Measurements from ENCODE around the gene BAIAP2L1. TPM values are rescaled to one million over a fixed set of nuclear protein-coding genes. Genes with fewer than 3 reads are reported as not detected.

BAIAP2L1 gene
- total and polyA plus RNA-seq, 7 donors, result 0.80 to 3.0 (median 1.2) TPM

DNA sequence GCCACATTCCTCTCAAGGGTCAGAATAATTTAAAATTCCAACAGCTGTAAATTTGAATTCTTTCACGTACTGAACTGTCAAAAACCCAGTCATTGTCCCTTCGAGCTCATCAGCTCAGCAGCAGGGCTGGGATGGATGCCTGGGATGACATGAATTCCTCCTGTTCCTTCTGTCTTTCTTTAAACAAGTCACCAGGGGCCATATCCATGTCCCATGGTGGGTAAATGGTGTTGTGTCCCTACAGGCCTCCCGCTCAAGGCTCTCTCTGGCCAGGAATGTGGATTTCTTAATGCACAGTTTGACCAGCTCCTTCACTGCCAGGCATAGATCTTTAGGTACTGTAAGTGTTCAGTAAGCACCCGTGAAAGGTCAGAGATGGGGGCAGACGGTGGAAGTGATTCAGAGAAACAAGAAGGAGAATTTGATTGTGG is 135.0 kb downstream of the BAIAP2L1 start:
- WGBS, 3 donors, result 80 to 87% (median 82%) methylated on average over 5 of the region's 5 CpGs
- TF ChIP-seq, protein P1, sequence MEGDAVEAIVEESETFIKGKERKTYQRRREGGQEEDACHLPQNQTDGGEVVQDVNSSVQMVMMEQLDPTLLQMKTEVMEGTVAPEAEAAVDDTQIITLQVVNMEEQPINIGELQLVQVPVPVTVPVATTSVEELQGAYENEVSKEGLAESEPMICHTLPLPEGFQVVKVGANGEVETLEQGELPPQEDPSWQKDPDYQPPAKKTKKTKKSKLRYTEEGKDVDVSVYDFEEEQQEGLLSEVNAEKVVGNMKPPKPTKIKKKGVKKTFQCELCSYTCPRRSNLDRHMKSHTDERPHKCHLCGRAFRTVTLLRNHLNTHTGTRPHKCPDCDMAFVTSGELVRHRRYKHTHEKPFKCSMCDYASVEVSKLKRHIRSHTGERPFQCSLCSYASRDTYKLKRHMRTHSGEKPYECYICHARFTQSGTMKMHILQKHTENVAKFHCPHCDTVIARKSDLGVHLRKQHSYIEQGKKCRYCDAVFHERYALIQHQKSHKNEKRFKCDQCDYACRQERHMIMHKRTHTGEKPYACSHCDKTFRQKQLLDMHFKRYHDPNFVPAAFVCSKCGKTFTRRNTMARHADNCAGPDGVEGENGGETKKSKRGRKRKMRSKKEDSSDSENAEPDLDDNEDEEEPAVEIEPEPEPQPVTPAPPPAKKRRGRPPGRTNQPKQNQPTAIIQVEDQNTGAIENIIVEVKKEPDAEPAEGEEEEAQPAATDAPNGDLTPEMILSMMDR (IDR thresholded peaks at IDR 0.05), result no peak
- DNase-seq, result no peak

GRCh38 chr7:98257701-98258100 is 143.2 kb downstream of the BAIAP2L1 start:
- Histone ChIP-seq H3K4me3 (no peak overlapping the region), H3K9me3 (no peaks in the 10 kb centered on the region), H3K27me3 (ENCODE audit: insufficient read depth in 3 of 3, low read length in 2 of 3) (no peaks in the 10 kb centered on the region), H3K4me1 (peaks cover 6% of the 10 kb centered on the region), H3K36me3 (ENCODE audit: insufficient read depth in 1 of 2, low read depth in 1 of 2) (peaks cover 0 to 33% of the 10 kb centered on the region in 2 donors), H3K27ac (no peak overlapping the region)
- ATAC-seq, result no peak
- no peak for DNase-seq
- 89 to 97% (median 93%) methylated on average over 6 of the region's 6 CpGs for WGBS, 3 donors
- TF ChIP-seq, protein P1 (IDR thresholded peaks at IDR 0.05), result no peak
- intact Hi-C loops (cut with DNase I), result no loop called here

More for the DNA sequence above, 135.0 kb downstream of the BAIAP2L1 start:
- ATAC-seq, result no peak
- Histone ChIP-seq H3K4me3 (no peak overlapping the region), H3K36me3 (ENCODE audit: insufficient read depth in 1 of 2, low read depth in 1 of 2) (peaks cover 0 to 15% of the 10 kb centered on the region in 2 donors), H3K27ac (no peak overlapping the region), H3K27me3 (ENCODE audit: insufficient read depth in 3 of 3, low read length in 2 of 3) (no peaks in the 10 kb centered on the region), H3K4me1 (no peaks in the 10 kb centered on the region), H3K9me3 (no peaks in the 10 kb centered on the region)
- intact Hi-C loops (cut with DNase I), result no loop called here

DNA sequence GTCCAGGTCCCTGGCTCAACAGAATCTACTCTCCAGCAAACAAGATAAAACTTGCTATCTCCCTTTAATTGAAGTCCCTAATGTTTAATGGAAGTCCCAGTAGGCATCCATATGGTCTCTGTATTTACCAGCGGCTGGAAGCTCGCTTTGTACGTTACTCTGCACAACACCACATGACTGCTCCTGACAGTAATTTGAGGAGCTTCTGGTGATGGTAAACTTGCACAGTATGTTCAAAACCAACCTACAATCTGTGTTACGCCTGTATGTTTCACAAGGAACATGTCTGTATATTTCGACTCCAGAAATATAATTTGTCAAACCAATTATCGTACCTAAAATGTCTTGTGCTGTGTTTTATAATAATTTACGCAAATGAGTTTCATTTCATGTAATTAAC is 144.5 kb downstream of the BAIAP2L1 start:
- peaks cover 0 to 29% of the 10 kb centered on the region in 2 donors for H3K36me3 ChIP-seq (ENCODE audit: insufficient read depth in 1 of 2, low read depth in 1 of 2)
- H3K27me3 ChIP-seq (ENCODE audit: insufficient read depth in 3 of 3, low read length in 2 of 3), result no peaks in the 10 kb centered on the region
- ATAC-seq, result no peak
- no peak for DNase-seq
- H3K4me1 ChIP-seq, result peaks cover 7% of the 10 kb centered on the region
- H3K4me3 ChIP-seq, result no peak overlapping the region
- 93 to 96% (median 93%) methylated on average over 7 of the region's 7 CpGs for WGBS, 3 donors
- intact Hi-C loops (cut with DNase I), result no loop called here
- no peaks in the 10 kb centered on the region for H3K9me3 ChIP-seq
- H3K27ac ChIP-seq, result no peak overlapping the region
- TF ChIP-seq, protein P1 (IDR thresholded peaks at IDR 0.05), result no peak

GRCh38 chr7:98254951-98255610 is 145.8 kb downstream of the BAIAP2L1 start:
- no peak for ATAC-seq
- H3K27me3 ChIP-seq (ENCODE audit: insufficient read depth in 3 of 3, low read length in 2 of 3), result no peaks in the 10 kb centered on the region
- 79 to 85% (median 83%) methylated on average over 11 of the region's 11 CpGs for WGBS, 3 donors
- peaks cover 0 to 20% of the 10 kb centered on the region in 2 donors for H3K36me3 ChIP-seq (ENCODE audit: insufficient read depth in 1 of 2, low read depth in 1 of 2)
- H3K4me1 ChIP-seq, result peaks cover 14% of the 10 kb centered on the region
- H3K27ac ChIP-seq, result no peak overlapping the region
- TF ChIP-seq, protein P1 (IDR thresholded peaks at IDR 0.05), result no peak
- DNase-seq, result no peak
- intact Hi-C loops (cut with DNase I), result no loop called here
- H3K9me3 ChIP-seq, result no peaks in the 10 kb centered on the region
- H3K4me3 ChIP-seq, result no peak overlapping the region

DNA sequence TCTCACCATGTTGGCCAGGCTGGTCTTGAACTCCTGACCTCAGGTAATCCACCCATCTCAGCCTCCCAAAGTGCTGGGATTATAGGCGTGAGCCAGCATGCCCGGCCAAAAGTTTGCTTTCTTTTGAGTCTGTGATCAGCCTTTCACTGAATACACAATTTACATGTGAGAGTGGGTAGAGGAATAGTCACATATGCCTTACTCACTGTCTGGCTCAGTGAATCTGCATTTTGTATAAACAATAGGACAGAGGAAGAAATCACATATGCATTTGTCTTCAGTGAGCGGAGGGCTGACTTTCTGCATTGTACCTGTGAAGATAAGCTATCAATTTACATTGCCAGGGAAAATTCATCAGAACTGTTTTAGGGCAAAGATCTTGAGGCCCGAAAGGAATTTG is 146.4 kb downstream of the BAIAP2L1 start:
- Histone ChIP-seq H3K36me3 (ENCODE audit: insufficient read depth in 1 of 2, low read depth in 1 of 2) (peaks cover 0 to 20% of the 10 kb centered on the region in 2 donors), H3K4me3 (no peak overlapping the region), H3K9me3 (no peaks in the 10 kb centered on the region), H3K27ac (no peak overlapping the region), H3K27me3 (ENCODE audit: insufficient read depth in 3 of 3, low read length in 2 of 3) (no peaks in the 10 kb centered on the region), H3K4me1 (peaks cover 14% of the 10 kb centered on the region)
- WGBS, 3 donors, result 89 to 91% (median 90%) methylated on average over 4 of the region's 4 CpGs
- intact Hi-C loops (cut with DNase I), result no loop called here
- DNase-seq, result no peak
- TF ChIP-seq, protein P1 (IDR thresholded peaks at IDR 0.05), result no peak
- no peak for ATAC-seq

Measured in psoas muscle (tissue), 8 donors.